HEK293 (cell line): ENCODE results near the gene TRAPPC1.

Experiments
- CTCF ChIA-PET: fragments of 350-600 bp; formaldehyde crosslinking; extraction: SDS; loops from one replicate; lab custom pipeline; 2021; ENCODE audit warnings: antibody characterized with exemption; lab: Yijun Ruan, JAX
- POLR2A ChIA-PET: fragments of 300-600 bp; formaldehyde crosslinking; extraction: SDS; loops from one replicate; lab custom pipeline; 2020; ENCODE audit warnings: antibody characterized with exemption, inconsistent platforms; lab: Yijun Ruan, JAX
- H3K27ac ChIP-seq: fragments of 200-500 bp; sonication (Bioruptor generic); 2 replicates; pipeline ENCODE4 v1.5.1; 2014; ENCODE audit warnings: low read depth, low read length, control low read depth, inconsistent platforms; ENCODE audit errors: extremely low read depth
- H3K36me3 ChIP-seq, 2 experiments: fragments of 200-500 bp in 1 of 2; sonication (Bioruptor generic) in 1 of 2; 1 replicate in 1 of 2; 2 replicates in 1 of 2; pipeline ENCODE4 v1.5.1; 2014 to 2017; ENCODE audit warnings: inconsistent platforms in 2 of 2, low read length in 2 of 2; ENCODE audit not compliant: control insufficient read depth in 2 of 2, insufficient read depth in 1 of 2
- H3K4me1 ChIP-seq: fragments of 200-500 bp; sonication (Bioruptor generic); 2 replicates; pipeline ENCODE4 v1.5.1; 2014; ENCODE audit warnings: mild to moderate bottlenecking, low read length, inconsistent platforms; ENCODE audit not compliant: control insufficient read depth, insufficient read depth
- H3K4me3 ChIP-seq: 2 replicates; pipeline ENCODE4 v1.5.1; 2011; ENCODE audit warnings: low read depth, mild to moderate bottlenecking, control low read depth, low read length, moderate library complexity
- H3K9me3 ChIP-seq: fragments of 200-500 bp; sonication (Bioruptor generic); 2 replicates; pipeline ENCODE4 v1.5.1; 2014; ENCODE audit warnings: low read depth, low read length, inconsistent platforms; ENCODE audit not compliant: control insufficient read depth, insufficient read depth
- HOXD13 ChIP-seq: sonication (generic); formaldehyde crosslinking; IDR thresholded peaks from 2 replicates; pipeline ENCODE4 v1.8.0; 2022; ENCODE audit warnings: missing genetic modification reagents, borderline replicate concordance
- MYNN ChIP-seq: fragments of 450-650 bp; formaldehyde crosslinking; IDR thresholded peaks from 2 replicates; pipeline ENCODE4 v1.5.1; 2016; ENCODE audit warnings: missing biosample characterization, missing genetic modification characterization, borderline replicate concordance
- PRDM1 ChIP-seq: fragments of 450-650 bp; formaldehyde crosslinking; IDR thresholded peaks from 2 replicates; pipeline ENCODE4; 2016; ENCODE audit warnings: missing biosample characterization, missing genetic modification characterization
- ZBTB17 ChIP-seq: fragments of 450-650 bp; formaldehyde crosslinking; IDR thresholded peaks from 2 replicates; pipeline ENCODE4 v1.5.1; 2016; ENCODE audit warnings: missing biosample characterization, missing genetic modification characterization
- ZBTB49 ChIP-seq: fragments of 450-650 bp; formaldehyde crosslinking; IDR thresholded peaks from 2 replicates; pipeline ENCODE4 v1.5.1; 2016; ENCODE audit warnings: missing biosample characterization, missing genetic modification characterization, low read depth
- ZIC2 ChIP-seq: fragments of 450-650 bp; formaldehyde crosslinking; IDR thresholded peaks from 2 replicates; pipeline ENCODE4 v1.5.1; 2016; ENCODE audit warnings: missing biosample characterization, missing genetic modification characterization
- ZNF202 ChIP-seq: fragments of 450-650 bp; formaldehyde crosslinking; IDR thresholded peaks from 2 replicates; pipeline ENCODE4 v1.5.1; 2016; ENCODE audit warnings: missing biosample characterization, missing genetic modification characterization, borderline replicate concordance
- ZNF223 ChIP-seq: fragments of 450-650 bp; formaldehyde crosslinking; IDR thresholded peaks from 2 replicates; pipeline ENCODE4 v1.5.1; 2016; ENCODE audit warnings: missing biosample characterization, missing genetic modification characterization
- ZNF335 ChIP-seq: fragments of 450-650 bp; formaldehyde crosslinking; conservative IDR thresholded peaks from 2 replicates; pipeline ENCODE4 v1.5.1; 2016; ENCODE audit warnings: missing biosample characterization, missing genetic modification characterization
- ZNF341 ChIP-seq: fragments of 450-650 bp; formaldehyde crosslinking; IDR thresholded peaks from 2 replicates; pipeline ENCODE4; 2016; ENCODE audit warnings: low read depth, missing biosample characterization, missing genetic modification characterization
- ZNF366 ChIP-seq: fragments of 450-650 bp; formaldehyde crosslinking; conservative IDR thresholded peaks from 2 replicates; pipeline ENCODE4 v1.5.1; 2016; ENCODE audit warnings: missing biosample characterization, missing genetic modification characterization
- ZNF670 ChIP-seq: fragments of 450-650 bp; formaldehyde crosslinking; IDR thresholded peaks from 2 replicates; pipeline ENCODE4 v1.5.1; 2016; ENCODE audit warnings: missing biosample characterization, missing genetic modification characterization, low read depth
- ZNF776 ChIP-seq: fragments of 450-650 bp; formaldehyde crosslinking; IDR thresholded peaks from 2 replicates; pipeline ENCODE4 v1.5.0; 2017; ENCODE audit warnings: missing biosample characterization, missing genetic modification characterization, borderline replicate concordance

TRAPPC1 gene

GRCh38 chr17:7882629-7883028 is 49.1 kb downstream of the TRAPPC1 start:
- H3K36me3 ChIP-seq, result peaks cover 29 to 46% of the 10 kb centered on the region in 2 experiments
- H3K27ac ChIP-seq, result no peak overlapping the region
- POLR2A ChIA-PET, result interaction anchor here (0.5 kb wide), 1 partner anchor 272 kb away, joined by 4 read pairs; no protein-coding TSS in a partner anchor
- no peaks in the 10 kb centered on the region for H3K9me3 ChIP-seq
- H3K4me1 ChIP-seq, result peaks cover 11% of the 10 kb centered on the region
- CTCF ChIA-PET, result interaction anchor here (0.7 to 2.1 kb wide), 6 partner anchors 15 to 268 kb away, joined by 3 to 23 read pairs (median 4); partner anchors contain the start of gene FXR2
- no peak overlapping the region for H3K4me3 ChIP-seq
- TF ChIP-seq ZNF366 (tag by site-specific recombination) (0 out of 2 replicates have a peak, but pooled peaks have one; percentile 22), ZNF776 (tag by site-specific recombination) (no peak), ZNF223 (no peak)

- Histone ChIP-seq H3K27ac (no peak overlapping the region), H3K4me1 (peaks cover 11% of the 10 kb centered on the region), H3K9me3 (no peaks in the 10 kb centered on the region), H3K4me3 (no peak overlapping the region), H3K36me3 (peaks cover 31 to 51% of the 10 kb centered on the region in 2 experiments)
- TF ChIP-seq ZNF341 (tag by site-specific recombination), result peak; percentile 57; the same call in 1 of the 2 replicates
- TF ChIP-seq ZIC2 (tag by site-specific recombination), result no peak
- 0 out of 2 replicates have a peak, but pooled peaks have one; percentile 16 for TF ChIP-seq ZNF335
- 0 out of 2 replicates have a peak, but pooled peaks have one; percentile 17 for TF ChIP-seq ZBTB17 (tag by site-specific recombination)
- TF ChIP-seq ZNF670 (tag by site-specific recombination), result no peak
- ChIA-PET POLR2A (no interaction called here), CTCF (interaction anchor here (1.2 to 2.1 kb wide), 2 partner anchors 19 to 23 kb away, joined by 4 to 23 read pairs; no protein-coding TSS in a partner anchor)
Observed at GRCh38 chr17:7882068-7882467, 49.7 kb downstream of the TRAPPC1 start.

- POLR2A ChIA-PET, result no interaction called here
- no peak overlapping the region for H3K4me3 ChIP-seq
- no peak overlapping the region for H3K27ac ChIP-seq
- H3K9me3 ChIP-seq, result no peaks in the 10 kb centered on the region
- CTCF ChIA-PET, result no interaction called here
- TF ChIP-seq ZBTB17 (tag by site-specific recombination) (peak; percentile 54), PRDM1 (tag by site-specific recombination) (peak; percentile 79; the same call in 1 of the 2 replicates), ZIC2 (tag by site-specific recombination) (no peak), ZNF202 (tag by site-specific recombination) (no peak), MYNN (tag by site-specific recombination) (no peak), ZNF335 (peak; percentile 88), HOXD13 (CRISPR knock-in tag) (no peak), ZBTB49 (no peak)
- peaks cover 37 to 52% of the 10 kb centered on the region in 2 experiments for H3K36me3 ChIP-seq
- H3K4me1 ChIP-seq, result peaks cover 9% of the 10 kb centered on the region
Observed at GRCh38 chr17:7881276-7882054, 50.3 kb downstream of the TRAPPC1 start.
